NB4 (cell line): ENCODE results near the gene LSM10.
A peak's percentile ranks its signal among the peaks of the same experiment; 100 is the strongest.

Experiments
- DNase-seq: peaks from one replicate; pipeline ENCODE4 v3.0.0; 2010; ENCODE audit warnings: low read depth
- H3K4me3 ChIP-seq: one replicate; pipeline ENCODE4 v1.5.1; 2011; ENCODE audit warnings: mild to moderate bottlenecking, low read depth, low read length, moderate library complexity
- CTCF ChIP-seq: IDR thresholded peaks from one replicate; pipeline ENCODE4 v1.5.1; 2012; ENCODE audit warnings: low read depth, low read length
- MAX ChIP-seq: IDR thresholded peaks from 2 replicates; pipeline ENCODE4 v1.6.1; 2011; ENCODE audit warnings: low read depth, low read length
- MYC ChIP-seq: IDR thresholded peaks from 2 replicates; pipeline ENCODE4 v1.6.1; 2011; ENCODE audit warnings: low read depth, low read length
- POLR2A ChIP-seq: IDR thresholded peaks from 2 replicates; pipeline ENCODE4 v1.6.1; 2011; ENCODE audit warnings: mild to moderate bottlenecking; ENCODE audit not compliant: insufficient read length; ENCODE audit errors: extremely low read depth

Gene LSM10

GRCh38 chr1:36380782-36381181, 16.9 kb downstream of the LSM10 start:
- no peak for DNase-seq
- TF ChIP-seq CTCF (no peak), MYC (no peak), MAX (no peak), POLR2A (no peak)
- H3K4me3 ChIP-seq, result no peak overlapping the region

- no peak overlapping the region for H3K4me3 ChIP-seq
- DNase-seq, result no peak
- TF ChIP-seq MAX (no peak), POLR2A (no peak), CTCF (no peak), MYC (no peak)
Measured at GRCh38 chr1:36380143-36380619, 17.5 kb downstream of the LSM10 start.

- no peak overlapping the region for H3K4me3 ChIP-seq
- DNase-seq, result peak; percentile 37
- TF ChIP-seq POLR2A (no peak), MYC (no peak), CTCF (no peak), MAX (no peak)
Measured at GRCh38 chr1:36377791-36378492, 19.8 kb downstream of the LSM10 start.

GRCh38 chr1:36372617-36373016, 25.1 kb downstream of the LSM10 start:
- H3K4me3 ChIP-seq, result no peak overlapping the region

GRCh38 chr1:36369061-36369861, 28.4 kb downstream of the LSM10 start:
- H3K4me3 ChIP-seq, result no peak overlapping the region
- no peak for TF ChIP-seq POLR2A
- TF ChIP-seq MAX, result 0 out of 2 replicates have a peak, but pooled peaks have one; percentile 26
- TF ChIP-seq CTCF, result peak; percentile 70
- TF ChIP-seq MYC, result peak; percentile 38; the same call in 1 of the 2 replicates
- DNase-seq, result peak; percentile 74

More at GRCh38 chr1:36372617-36373016, 25.1 kb downstream of the LSM10 start:
- peak; percentile 58 for DNase-seq
- TF ChIP-seq CTCF (no peak), MAX (no peak), MYC (no peak), POLR2A (no peak)
